Activated CD8-positive, alpha-beta T cell treated with anti-CD3 and anti-CD28 coated beads for 36 hours (primary cell): ENCODE data around the gene COMT. TPM values are rescaled to one million over a fixed set of nuclear protein-coding genes. Genes with fewer than 3 reads are reported as not detected.

Source experiments
- ATAC-seq: fragments of 200-7000 bp; cut with Tn5 transposase; one replicate; pipeline ENCODE4 v1.10.0; 2021; ENCODE audit warnings: mild to moderate bottlenecking, moderate library complexity
- CTCF ChIA-PET: fragments of 350-600 bp; sonication (Branson Sonifier 250); formaldehyde crosslinking; loops from one replicate; lab custom pipeline; 2021; ENCODE audit warnings: antibody characterized with exemption; lab: Charles Lee
- POLR2A ChIA-PET: fragments of 350-600 bp; sonication (Branson Sonifier 250); formaldehyde crosslinking; loops from one replicate; lab custom pipeline; 2021; ENCODE audit warnings: antibody characterized with exemption; lab: Charles Lee
- DNase-seq: peaks from one replicate; pipeline ENCODE4 v3.0.0-alpha.2; 2020
- H3K27ac Mint-ChIP-seq: one replicate; pipeline ENCODE4 v1.8.0; 2021; ENCODE audit warnings: mild to moderate bottlenecking, mixed read lengths
- H3K27me3 Mint-ChIP-seq: one replicate; pipeline ENCODE4 v1.8.0; 2021; ENCODE audit warnings: mixed read lengths
- H3K36me3 Mint-ChIP-seq: one replicate; pipeline ENCODE4 v1.8.0; 2021; ENCODE audit warnings: low read depth, mixed read lengths
- H3K4me1 Mint-ChIP-seq: one replicate; pipeline ENCODE4 v1.8.0; 2021; ENCODE audit warnings: low read depth, mixed read lengths
- H3K4me3 Mint-ChIP-seq: one replicate; pipeline ENCODE4 v1.8.0; 2021; ENCODE audit warnings: mild to moderate bottlenecking, moderate library complexity, mixed read lengths
- H3K9me3 Mint-ChIP-seq: one replicate; pipeline ENCODE4 v1.8.0; 2021; ENCODE audit warnings: mixed read lengths
- intact Hi-C: fragments of 100-400 bp; cut with micrococcal nuclease; formaldehyde crosslinking; loops from one replicate; pipeline ENCODE4 v1.10.0; 2022
- total RNA-seq, 2 experiments: library from RNA; stranded (reverse); gene quantifications; one replicate each; pipeline ENCODE4 v1.2.3, GENCODE V29; 2021
- TF ChIP-seq, protein P1 (sequence below): fragments of 200-600 bp; IDR thresholded peaks from one replicate; pipeline ENCODE4 v1.8.0; 2022; ENCODE audit warnings: antibody characterized with exemption, mild to moderate bottlenecking

Gene COMT
- total RNA-seq, 2 experiments from 2014 or later = 70.7 to 74.5 TPM

DNA sequence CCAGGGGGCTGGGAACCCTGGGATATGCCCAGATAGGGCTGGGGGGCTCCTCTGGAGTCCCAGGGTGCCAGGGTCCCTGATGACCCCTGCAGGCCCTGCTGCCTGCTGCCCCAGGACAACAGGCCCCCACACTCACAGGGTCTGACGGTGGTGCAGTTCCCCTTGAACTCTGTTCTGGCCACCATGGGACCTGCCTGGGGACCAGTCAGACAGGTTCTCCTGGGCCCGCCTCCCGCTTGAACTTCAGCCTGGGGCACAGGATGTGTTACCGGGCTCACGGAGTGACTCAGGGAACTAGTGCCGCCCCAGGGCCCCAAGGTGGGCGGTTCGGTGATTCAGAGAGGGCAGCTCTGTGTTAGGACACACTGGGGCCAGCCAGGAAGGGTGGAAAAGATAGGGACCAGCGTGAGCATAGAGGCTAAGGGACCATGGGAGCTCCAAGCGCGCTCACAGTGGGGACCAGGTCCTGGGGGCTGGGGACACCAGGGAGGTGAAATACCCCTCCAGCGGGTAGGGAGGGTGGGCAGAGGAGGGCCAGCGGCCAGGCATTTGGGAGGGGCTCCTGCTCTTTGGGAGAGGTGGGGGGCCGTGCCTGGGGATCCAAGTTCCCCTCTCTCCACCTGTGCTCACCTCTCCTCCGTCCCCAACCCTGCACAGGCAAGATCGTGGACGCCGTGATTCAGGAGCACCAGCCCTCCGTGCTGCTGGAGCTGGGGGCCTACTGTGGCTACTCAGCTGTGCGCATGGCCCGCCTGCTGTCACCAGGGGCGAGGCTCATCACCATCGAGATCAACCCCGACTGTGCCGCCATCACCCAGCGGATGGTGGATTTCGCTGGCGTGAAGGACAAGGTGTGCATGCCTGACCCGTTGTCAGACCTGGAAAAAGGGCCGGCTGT is 21.6 kb downstream of the COMT start:
- peaks cover 9% of the 10 kb centered on the region for H3K36me3 Mint-ChIP-seq
- intact Hi-C loops = no loop called here
- peak; percentile 59 for ATAC-seq

DNA sequence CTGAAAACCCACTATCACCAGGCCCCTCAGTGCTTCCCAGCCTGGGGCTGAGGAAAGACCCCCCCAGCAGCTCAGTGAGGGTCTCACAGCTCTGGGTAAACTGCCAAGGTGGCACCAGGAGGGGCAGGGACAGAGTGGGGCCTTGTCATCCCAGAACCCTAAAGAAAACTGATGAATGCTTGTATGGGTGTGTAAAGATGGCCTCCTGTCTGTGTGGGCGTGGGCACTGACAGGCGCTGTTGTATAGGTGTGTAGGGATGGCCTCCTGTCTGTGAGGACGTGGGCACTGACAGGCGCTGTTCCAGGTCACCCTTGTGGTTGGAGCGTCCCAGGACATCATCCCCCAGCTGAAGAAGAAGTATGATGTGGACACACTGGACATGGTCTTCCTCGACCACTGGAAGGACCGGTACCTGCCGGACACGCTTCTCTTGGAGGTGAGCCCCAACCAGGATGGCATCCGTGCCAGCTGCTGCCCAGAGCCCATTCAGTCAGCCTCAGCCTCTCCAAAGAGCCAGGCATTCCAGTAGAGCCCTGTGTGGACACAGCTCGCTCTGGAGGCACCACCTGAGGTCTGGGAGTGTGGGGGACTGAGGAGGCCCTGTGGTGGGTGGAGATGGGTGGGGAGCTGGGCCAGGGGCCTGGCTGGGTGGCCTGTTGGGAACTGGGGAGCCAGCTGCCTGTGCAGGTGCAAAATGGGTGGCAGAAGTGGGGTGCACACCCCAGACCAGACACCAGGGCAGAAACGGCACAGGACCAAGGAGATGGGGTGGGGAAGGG is 22.5 kb downstream of the COMT start:
- ATAC-seq = no peak
- Mint-ChIP-seq H3K27ac (no peak overlapping the region), H3K9me3 (no peaks in the 10 kb centered on the region), H3K4me3 (no peak overlapping the region), H3K4me1 (peaks cover 3% of the 10 kb centered on the region), H3K27me3 (no peaks in the 10 kb centered on the region), H3K36me3 (peaks cover 9% of the 10 kb centered on the region)
- DNase-seq = no peak
- ChIA-PET POLR2A (no interaction called here), CTCF (interaction anchor here (1.6 to 2.3 kb wide), 3 partner anchors 11 to 233 kb away, joined by 3 to 10 read pairs (median 8); no protein-coding TSS in a partner anchor)
- intact Hi-C loops = no loop called here
- TF ChIP-seq, protein P1, sequence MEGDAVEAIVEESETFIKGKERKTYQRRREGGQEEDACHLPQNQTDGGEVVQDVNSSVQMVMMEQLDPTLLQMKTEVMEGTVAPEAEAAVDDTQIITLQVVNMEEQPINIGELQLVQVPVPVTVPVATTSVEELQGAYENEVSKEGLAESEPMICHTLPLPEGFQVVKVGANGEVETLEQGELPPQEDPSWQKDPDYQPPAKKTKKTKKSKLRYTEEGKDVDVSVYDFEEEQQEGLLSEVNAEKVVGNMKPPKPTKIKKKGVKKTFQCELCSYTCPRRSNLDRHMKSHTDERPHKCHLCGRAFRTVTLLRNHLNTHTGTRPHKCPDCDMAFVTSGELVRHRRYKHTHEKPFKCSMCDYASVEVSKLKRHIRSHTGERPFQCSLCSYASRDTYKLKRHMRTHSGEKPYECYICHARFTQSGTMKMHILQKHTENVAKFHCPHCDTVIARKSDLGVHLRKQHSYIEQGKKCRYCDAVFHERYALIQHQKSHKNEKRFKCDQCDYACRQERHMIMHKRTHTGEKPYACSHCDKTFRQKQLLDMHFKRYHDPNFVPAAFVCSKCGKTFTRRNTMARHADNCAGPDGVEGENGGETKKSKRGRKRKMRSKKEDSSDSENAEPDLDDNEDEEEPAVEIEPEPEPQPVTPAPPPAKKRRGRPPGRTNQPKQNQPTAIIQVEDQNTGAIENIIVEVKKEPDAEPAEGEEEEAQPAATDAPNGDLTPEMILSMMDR = no peak

More for the DNA sequence above, 21.6 kb downstream of the COMT start:
- ChIA-PET POLR2A (no interaction called here), CTCF (interaction anchor here (2.2 to 2.3 kb wide), 2 partner anchors 10 to 51 kb away, joined by 8 to 10 read pairs; no protein-coding TSS in a partner anchor)
- DNase-seq = peak; percentile 68
- H3K27me3 Mint-ChIP-seq = no peaks in the 10 kb centered on the region
- no peak overlapping the region for H3K27ac Mint-ChIP-seq
- TF ChIP-seq, protein P1 = no peak
- no peak overlapping the region for H3K4me3 Mint-ChIP-seq
- H3K9me3 Mint-ChIP-seq = no peaks in the 10 kb centered on the region
- H3K4me1 Mint-ChIP-seq = peaks cover 3% of the 10 kb centered on the region

- Mint-ChIP-seq H3K4me3 (no peak overlapping the region), H3K36me3 (peaks cover 9% of the 10 kb centered on the region), H3K4me1 (peaks cover 3% of the 10 kb centered on the region), H3K27me3 (no peaks in the 10 kb centered on the region), H3K27ac (no peak overlapping the region), H3K9me3 (no peaks in the 10 kb centered on the region)
- DNase-seq = no peak
- ATAC-seq = no peak
- TF ChIP-seq, protein P1 = no peak
- CTCF ChIA-PET = interaction anchor here (1.0 to 2.2 kb wide), 4 partner anchors 12 to 234 kb away, joined by 3 to 12 read pairs (median 6); no protein-coding TSS in a partner anchor
- POLR2A ChIA-PET = interaction anchor here (0.6 to 1.1 kb wide), 2 partner anchors 165 to 1100 kb away, joined by 3 to 5 read pairs; no protein-coding TSS in a partner anchor
- intact Hi-C loops = no loop called here
Observed at GRCh38 chr22:19964701-19965386, 23.3 kb downstream of the COMT start.

DNA sequence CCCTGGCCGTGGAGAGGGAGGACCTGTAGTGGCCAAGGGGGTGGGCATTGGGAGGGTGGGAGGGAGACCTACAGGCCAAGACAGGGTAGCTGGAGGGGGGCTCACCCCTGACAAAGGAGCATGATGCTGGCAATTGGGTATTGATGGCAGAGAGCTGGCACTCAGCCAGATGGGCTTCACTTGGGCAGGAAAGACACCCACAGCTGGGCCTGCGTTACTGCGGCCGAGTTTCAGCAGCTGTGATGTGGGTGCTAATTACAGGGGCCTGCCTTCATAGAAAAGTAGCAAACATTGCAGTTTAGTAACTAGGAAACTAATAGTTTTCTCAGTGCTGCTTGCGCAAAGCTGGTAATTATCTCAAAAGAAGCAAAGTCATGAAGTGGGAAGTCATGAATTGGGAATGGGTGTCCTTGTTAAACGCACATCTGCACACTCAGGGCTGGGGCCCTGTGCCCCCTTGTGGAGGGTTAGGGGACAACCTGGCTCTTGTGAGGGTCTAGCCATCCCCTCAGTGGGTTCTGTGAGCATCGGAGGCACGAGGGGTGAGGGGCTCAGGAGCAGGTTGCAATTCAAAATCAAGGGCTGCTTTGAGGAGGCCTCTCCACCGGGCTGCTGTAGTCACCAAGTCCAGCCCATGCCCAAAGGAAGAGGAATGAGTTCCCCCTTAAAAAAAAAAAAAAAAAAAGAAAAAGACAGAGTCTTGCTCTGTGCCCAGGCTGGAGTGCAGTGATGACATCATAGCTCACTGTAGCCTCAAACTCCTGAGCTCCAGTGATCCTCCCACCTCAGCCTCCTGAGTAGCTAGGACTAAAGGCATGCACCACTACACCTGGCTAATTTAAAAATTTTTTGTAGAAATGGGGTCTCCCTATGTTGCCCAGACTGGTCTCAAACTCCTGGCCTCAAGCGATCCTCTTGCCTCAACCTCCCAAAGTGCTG is 24.5 kb downstream of the COMT start:
- Mint-ChIP-seq H3K27me3 (no peaks in the 10 kb centered on the region), H3K4me3 (no peak overlapping the region), H3K27ac (no peak overlapping the region), H3K9me3 (no peaks in the 10 kb centered on the region), H3K36me3 (peaks cover 9% of the 10 kb centered on the region), H3K4me1 (peaks cover 6% of the 10 kb centered on the region)
- TF ChIP-seq, protein P1 = peak; percentile 21
- intact Hi-C loops = no loop called here
- ChIA-PET POLR2A (interaction anchor here (1.1 kb wide), 1 partner anchor 163 kb away, joined by 5 read pairs; no protein-coding TSS in a partner anchor), CTCF (interaction anchor here (1.0 to 1.9 kb wide), 3 partner anchors 13 to 235 kb away, joined by 3 to 12 read pairs (median 3); no protein-coding TSS in a partner anchor)
- DNase-seq (no peak), ATAC-seq (no peak)
